GM06990 (cell line): ENCODE measurements around the gene MT1F.
"Not testable (repeated sequence)": the region's sequence is repeated elsewhere in the genome, so short reads cannot be mapped to it uniquely, and the experiment has no call there.

Experiments
- DNase-seq: peaks from one replicate; pipeline ENCODE4 v3.0.0-alpha.2; 2011; ENCODE audit not compliant: insufficient read length; ENCODE audit errors: extremely low read depth
- H3K27me3 ChIP-seq: replicated peaks from 2 replicates; pipeline ENCODE4 v1.6.0; 2011; ENCODE audit warnings: low read length; ENCODE audit not compliant: control insufficient read depth, insufficient read depth
- H3K36me3 ChIP-seq: 2 replicates; pipeline ENCODE4 v1.5.1; 2011; ENCODE audit warnings: low read length; ENCODE audit not compliant: control insufficient read depth, insufficient read depth
- H3K4me3 ChIP-seq: replicated peaks from 2 replicates; pipeline ENCODE4 v1.5.1; 2011; ENCODE audit warnings: low read depth, mild to moderate bottlenecking, control low read depth, low read length
- CTCF ChIP-seq: IDR thresholded peaks from 2 replicates; pipeline ENCODE4 v1.5.1; 2011; ENCODE audit warnings: low read length, control low read depth, mild to moderate bottlenecking, inconsistent platforms; ENCODE audit not compliant: insufficient read depth, poor library complexity, severe bottlenecking

The MT1F gene

GRCh38 chr16:56617212-56618085 lies 40.3 kb upstream of the MT1F start:
- no peak for DNase-seq
- Histone ChIP-seq H3K27me3 (no peaks in the 10 kb centered on the region; the same call in 1 of the 2 replicates), H3K36me3 (no peaks in the 10 kb centered on the region), H3K4me3 (no peak overlapping the region)
- no peak for TF ChIP-seq CTCF

GRCh38 chr16:56618138-56618537 lies 39.6 kb upstream of the MT1F start:
- Histone ChIP-seq H3K4me3 (no peak overlapping the region), H3K27me3 (no peaks in the 10 kb centered on the region; the same call in 1 of the 2 replicates), H3K36me3 (no peaks in the 10 kb centered on the region)
- no peak for TF ChIP-seq CTCF
- DNase-seq = no peak

GRCh38 chr16:56620339-56620897 lies 37.3 kb upstream of the MT1F start:
- H3K4me3 ChIP-seq = no peak overlapping the region
- H3K27me3 ChIP-seq = no peaks in the 10 kb centered on the region; the same call in 1 of the 2 replicates
- no peak for TF ChIP-seq CTCF
- no peak for DNase-seq
- no peaks in the 10 kb centered on the region for H3K36me3 ChIP-seq

- not testable (repeated sequence) for DNase-seq, H3K4me3 ChIP-seq, H3K27me3 ChIP-seq, H3K36me3 ChIP-seq
Measured at GRCh38 chr16:56621665-56622445, 35.9 kb upstream of the MT1F start.

- H3K36me3 ChIP-seq, H3K4me3 ChIP-seq, H3K27me3 ChIP-seq, DNase-seq: not testable (repeated sequence)
Measured at GRCh38 chr16:56623184-56623583, 34.6 kb upstream of the MT1F start.

- Histone ChIP-seq H3K36me3 (no peaks in the 10 kb centered on the region), H3K4me3 (no peak overlapping the region), H3K27me3 (no peaks in the 10 kb centered on the region; the same call in 1 of the 2 replicates)
- no peak for TF ChIP-seq CTCF
- no peak for DNase-seq
Measured at GRCh38 chr16:56623637-56624036, 34.1 kb upstream of the MT1F start.
